ENCODE measurements around the gene SLC2A4RG. TPM values are rescaled to one million over a fixed set of nuclear protein-coding genes. Genes with fewer than 3 reads are reported as not detected.

The SLC2A4RG gene
- total and polyA plus RNA-seq, 2 of the 13 experiments (the other 11 are each of a cell fraction or from before 2014, with no cell fraction given): 91.4 to 95.9 TPM

DNA sequence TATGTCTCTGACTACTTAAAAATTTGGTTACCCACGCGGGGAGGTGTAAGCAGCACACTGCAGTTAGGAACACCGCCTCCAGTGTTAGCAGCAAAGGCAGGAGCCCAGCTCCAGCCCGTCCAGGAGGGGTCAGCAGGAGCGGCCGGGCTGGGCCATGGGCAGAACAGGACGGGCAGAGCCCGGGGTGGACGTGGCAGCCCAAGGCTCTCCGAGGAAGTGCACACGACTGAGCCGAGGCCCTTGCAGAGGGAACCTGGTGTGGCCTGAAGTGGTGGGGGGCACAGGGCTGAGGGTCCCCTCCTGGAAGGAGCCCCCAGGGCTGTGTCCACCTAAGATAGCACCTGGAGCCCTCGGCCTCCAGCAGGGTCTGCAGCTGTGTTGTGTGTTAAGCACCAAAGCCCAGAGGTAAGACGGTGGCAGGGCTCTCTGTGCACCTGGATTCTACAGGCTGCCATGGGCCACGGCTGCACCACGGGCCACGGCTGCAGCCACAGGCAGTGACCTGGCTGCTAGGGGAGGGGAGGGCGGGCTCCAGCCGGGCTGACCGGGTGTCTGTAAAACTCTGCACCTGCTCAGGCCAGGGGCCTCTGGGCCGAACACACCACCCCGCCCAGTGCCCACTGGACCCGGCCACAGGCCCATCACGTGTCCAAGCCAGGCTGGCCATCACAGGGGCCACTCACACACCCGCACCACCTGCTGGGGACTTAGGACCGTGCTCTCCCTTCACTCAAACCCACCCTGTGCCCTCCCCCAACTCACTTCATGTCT, 6.6 kb downstream of the SLC2A4RG start (continued):
- no peak for TF ChIP-seq ZNF577 (CRISPR knock-in tag; IDR thresholded peaks at IDR 0.05; ENCODE audit: borderline replicate concordance, low read depth)
- no peak for TF ChIP-seq NFYB (CRISPR knock-in tag; IDR thresholded peaks at IDR 0.05)
- TF ChIP-seq FLYWCH1 (CRISPR knock-in tag; IDR thresholded peaks at IDR 0.05): no peak
- no peak for TF ChIP-seq NFE2 (CRISPR knock-in tag; IDR thresholded peaks at IDR 0.05)
- TF ChIP-seq ZNF619 (CRISPR knock-in tag; IDR thresholded peaks at IDR 0.05): no peak
- TF ChIP-seq ZNF546 (CRISPR knock-in tag; conservative IDR thresholded peaks at IDR 0.05): no peak
- TF ChIP-seq, protein P1, sequence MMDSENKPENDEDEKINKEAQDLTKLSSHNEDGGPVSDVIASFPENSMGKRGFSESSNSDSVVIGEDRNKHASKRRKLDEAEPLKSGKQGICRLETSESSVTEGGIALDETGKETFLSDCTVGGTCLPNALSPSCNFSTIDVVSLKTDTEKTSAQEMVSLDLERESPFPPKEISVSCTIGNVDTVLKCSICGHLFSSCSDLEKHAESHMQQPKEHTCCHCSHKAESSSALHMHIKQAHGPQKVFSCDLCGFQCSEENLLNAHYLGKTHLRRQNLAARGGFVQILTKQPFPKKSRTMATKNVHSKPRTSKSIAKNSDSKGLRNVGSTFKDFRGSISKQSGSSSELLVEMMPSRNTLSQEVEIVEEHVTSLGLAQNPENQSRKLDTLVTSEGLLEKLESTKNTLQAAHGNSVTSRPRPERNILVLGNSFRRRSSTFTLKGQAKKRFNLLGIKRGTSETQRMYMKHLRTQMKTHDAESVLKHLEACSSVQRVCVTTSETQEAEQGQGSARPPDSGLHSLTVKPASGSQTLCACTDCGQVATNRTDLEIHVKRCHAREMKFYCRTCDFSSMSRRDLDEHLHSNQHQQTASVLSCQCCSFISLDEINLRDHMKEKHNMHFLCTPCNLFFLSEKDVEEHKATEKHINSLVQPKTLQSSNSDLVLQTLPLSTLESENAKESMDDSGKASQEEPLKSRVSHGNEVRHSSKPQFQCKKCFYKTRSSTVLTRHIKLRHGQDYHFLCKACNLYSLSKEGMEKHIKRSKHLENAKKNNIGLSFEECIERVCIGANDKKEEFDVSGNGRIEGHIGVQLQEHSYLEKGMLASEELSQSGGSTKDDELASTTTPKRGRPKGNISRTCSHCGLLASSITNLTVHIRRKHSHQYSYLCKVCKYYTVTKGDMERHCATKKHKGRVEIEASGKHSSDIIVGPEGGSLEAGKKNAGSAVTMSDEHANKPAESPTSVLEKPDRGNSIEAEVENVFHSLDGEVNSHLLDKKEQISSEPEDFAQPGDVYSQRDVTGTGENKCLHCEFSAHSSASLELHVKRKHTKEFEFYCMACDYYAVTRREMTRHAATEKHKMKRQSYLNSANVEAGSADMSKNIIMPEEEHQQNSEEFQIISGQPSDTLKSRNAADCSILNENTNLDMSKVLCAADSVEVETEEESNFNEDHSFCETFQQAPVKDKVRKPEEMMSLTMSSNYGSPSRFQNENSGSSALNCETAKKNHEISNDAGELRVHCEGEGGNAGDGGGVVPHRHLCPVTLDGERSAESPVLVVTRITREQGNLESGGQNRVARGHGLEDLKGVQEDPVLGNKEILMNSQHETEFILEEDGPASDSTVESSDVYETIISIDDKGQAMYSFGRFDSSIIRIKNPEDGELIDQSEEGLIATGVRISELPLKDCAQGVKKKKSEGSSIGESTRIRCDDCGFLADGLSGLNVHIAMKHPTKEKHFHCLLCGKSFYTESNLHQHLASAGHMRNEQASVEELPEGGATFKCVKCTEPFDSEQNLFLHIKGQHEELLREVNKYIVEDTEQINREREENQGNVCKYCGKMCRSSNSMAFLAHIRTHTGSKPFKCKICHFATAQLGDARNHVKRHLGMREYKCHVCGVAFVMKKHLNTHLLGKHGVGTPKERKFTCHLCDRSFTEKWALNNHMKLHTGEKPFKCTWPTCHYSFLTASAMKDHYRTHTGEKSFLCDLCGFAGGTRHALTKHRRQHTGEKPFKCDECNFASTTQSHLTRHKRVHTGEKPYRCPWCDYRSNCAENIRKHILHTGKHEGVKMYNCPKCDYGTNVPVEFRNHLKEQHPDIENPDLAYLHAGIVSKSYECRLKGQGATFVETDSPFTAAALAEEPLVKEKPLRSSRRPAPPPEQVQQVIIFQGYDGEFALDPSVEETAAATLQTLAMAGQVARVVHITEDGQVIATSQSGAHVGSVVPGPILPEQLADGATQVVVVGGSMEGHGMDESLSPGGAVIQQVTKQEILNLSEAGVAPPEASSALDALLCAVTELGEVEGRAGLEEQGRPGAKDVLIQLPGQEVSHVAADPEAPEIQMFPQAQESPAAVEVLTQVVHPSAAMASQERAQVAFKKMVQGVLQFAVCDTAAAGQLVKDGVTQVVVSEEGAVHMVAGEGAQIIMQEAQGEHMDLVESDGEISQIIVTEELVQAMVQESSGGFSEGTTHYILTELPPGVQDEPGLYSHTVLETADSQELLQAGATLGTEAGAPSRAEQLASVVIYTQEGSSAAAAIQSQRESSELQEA (CRISPR knock-in tag; IDR thresholded peaks at IDR 0.05; ENCODE audit: not compliant biosample characterization): no peak
- no peak for TF ChIP-seq ZNF768 (CRISPR knock-in tag; IDR thresholded peaks at IDR 0.05)
- TF ChIP-seq KDM3A (CRISPR knock-in tag; IDR thresholded peaks at IDR 0.05; ENCODE audit: low read depth): no peak; the same call in 1 of the 2 replicates
- no peak for TF ChIP-seq ZNF646 (CRISPR knock-in tag; IDR thresholded peaks at IDR 0.05)

All from HepG2 (cell line).